ENCODE data around the gene ITGA2B. TPM values are rescaled to one million over a fixed set of nuclear protein-coding genes. Genes with fewer than 3 reads are reported as not detected.

ITGA2B gene
- total and polyA plus RNA-seq, 4 donors, result 0.22 to 23.8 (median 0.31) TPM

GRCh38 chr17:44323359-44324091 is 65.9 kb downstream of the ITGA2B start:
- WGBS, result 61% methylated on average over 27 of the region's 27 CpGs
- Histone ChIP-seq H3K9me3 (ENCODE audit: control insufficient read depth in 4 of 4, low read length in 3 of 4) (no peaks in the 10 kb centered on the region), H3K36me3 (ENCODE audit: control insufficient read depth in 4 of 4, insufficient read depth in 3 of 4, low read depth in 1 of 4, low read length in 3 of 4) (peaks cover 2 to 28% (median 10%) of the 10 kb centered on the region in 4 donors), H3K4me1 (ENCODE audit: control insufficient read depth in 4 of 4, insufficient read depth in 4 of 4, low read length in 3 of 4) (peaks cover 5 to 27% (median 12%) of the 10 kb centered on the region in 4 donors), H3K4me3 (ENCODE audit: low read depth in 1 of 3, low read length in 3 of 3) (peak overlapping the region; percentile 76 to 92 (median 87)), H3K27me3 (ENCODE audit: control insufficient read depth in 4 of 4, insufficient read depth in 4 of 4, low read length in 3 of 4) (no peaks in the 10 kb centered on the region), H3K27ac (ENCODE audit: low read depth in 1 of 2, low read length in 2 of 2) (no peak overlapping the region), H3K9ac (ENCODE audit: low read depth in 1 of 2, low read length in 2 of 2) (peak overlapping the region in 1 of 2 donors; percentile 43)
- no peak for TF ChIP-seq TAF1 (conservative IDR thresholded peaks at IDR 0.05)
- peak; percentile 35 for DNase-seq (ENCODE audit: low spot score)

- TF ChIP-seq YY1 (IDR thresholded peaks at IDR 0.05), result no peak
- no peak for TF ChIP-seq HNF4A (conservative IDR thresholded peaks at IDR 0.05)
- TF ChIP-seq REST (IDR thresholded peaks at IDR 0.05), result no peak
- TF ChIP-seq TAF1 (conservative IDR thresholded peaks at IDR 0.05), result no peak
- TF ChIP-seq CTCF (IDR thresholded peaks at IDR 0.05; ENCODE audit: low read depth, low read length, missing input control), result no peak
- TF ChIP-seq JUND (IDR thresholded peaks at IDR 0.05), result no peak
- Histone ChIP-seq H3K9me3 (ENCODE audit: control insufficient read depth in 4 of 4, low read length in 3 of 4) (no peaks in the 10 kb centered on the region), H3K4me3 (ENCODE audit: low read depth in 1 of 3, low read length in 3 of 3) (no peak overlapping the region), H3K36me3 (ENCODE audit: control insufficient read depth in 4 of 4, insufficient read depth in 3 of 4, low read depth in 1 of 4, low read length in 3 of 4) (peaks cover 2 to 28% (median 10%) of the 10 kb centered on the region in 4 donors), H3K27me3 (ENCODE audit: control insufficient read depth in 4 of 4, insufficient read depth in 4 of 4, low read length in 3 of 4) (no peaks in the 10 kb centered on the region), H3K4me1 (ENCODE audit: control insufficient read depth in 4 of 4, insufficient read depth in 4 of 4, low read length in 3 of 4) (peaks cover 5 to 27% (median 12%) of the 10 kb centered on the region in 4 donors), H3K27ac (ENCODE audit: low read depth in 1 of 2, low read length in 2 of 2) (no peak overlapping the region), H3K9ac (ENCODE audit: low read depth in 1 of 2, low read length in 2 of 2) (no peak overlapping the region)
- WGBS, result 96% methylated on average over 11 of the region's 11 CpGs
- DNase-seq (ENCODE audit: low spot score), result no peak
Measured at GRCh38 chr17:44322236-44322895, 67.1 kb downstream of the ITGA2B start.

Small RNAs within 50 kb of the gene (small RNA-seq; reads per million reads assigned to genes)
- not detected for gene RN7SL258P

Other genes starting within 250 kb of the ITGA2B start
- 1 to 10 TPM in 1 of 2 donors, under 1 TPM in 1; 0.08 to 1.9 TPM for gene HROB, start 247.7 kb downstream of the ITGA2B start, total RNA-seq
- gene HROB, start 247.7 kb downstream of the ITGA2B start, polyA plus RNA-seq, result under 1 TPM; 0.29 to 0.32 TPM
- gene ASB16, start 218.9 kb downstream of the ITGA2B start, total RNA-seq, result under 1 TPM in 1 of 2 donors, not detected in 1; 0.37 TPM
- under 1 TPM; 0.02 to 0.08 TPM for gene ASB16, start 218.9 kb downstream of the ITGA2B start, polyA plus RNA-seq
- gene TMUB2, start 202.7 kb downstream of the ITGA2B start, total RNA-seq, result 10 to 100 TPM; 12.2 to 14.7 TPM
- 10 to 100 TPM; 13.3 to 18.8 TPM for gene TMUB2, start 202.7 kb downstream of the ITGA2B start, polyA plus RNA-seq
- 10 to 100 TPM; 13.8 to 20.9 TPM for gene ATXN7L3, start 189.8 kb downstream of the ITGA2B start, total RNA-seq
- 10 to 100 TPM in 1 of 2 donors, 1 to 10 TPM in 1; 5.1 to 15.7 TPM for gene ATXN7L3, start 189.8 kb downstream of the ITGA2B start, polyA plus RNA-seq
- 10 to 100 TPM; 27.2 to 39.6 TPM for gene UBTF, start 170.0 kb downstream of the ITGA2B start, total RNA-seq
- gene UBTF, start 170.0 kb downstream of the ITGA2B start, polyA plus RNA-seq, result 10 to 100 TPM; 12.5 to 20.6 TPM
- gene SLC4A1, start 121.5 kb downstream of the ITGA2B start, total RNA-seq, result 1,000 to 10,000 TPM in 1 of 2 donors, not detected in 1; 1,478 TPM
- under 1 TPM in 1 of 2 donors, not detected in 1; 0.14 TPM for gene SLC4A1, start 121.5 kb downstream of the ITGA2B start, polyA plus RNA-seq
- gene RUNDC3A, start 81.0 kb downstream of the ITGA2B start, total RNA-seq, result 10 to 100 TPM in 1 of 2 donors, not detected in 1; 17.0 TPM
- gene RUNDC3A, start 81.0 kb downstream of the ITGA2B start, polyA plus RNA-seq, result under 1 TPM; 0.05 to 0.06 TPM
- 100 to 1,000 TPM in 1 of 2 donors, 10 to 100 TPM in 1; 62.0 to 395 TPM for gene SLC25A39, start 64.8 kb downstream of the ITGA2B start, total RNA-seq
- gene SLC25A39, start 64.8 kb downstream of the ITGA2B start, polyA plus RNA-seq, result 10 to 100 TPM; 70.5 to 97.2 TPM
- gene GRN, start 44.3 kb downstream of the ITGA2B start, total RNA-seq, result 100 to 1,000 TPM in 1 of 2 donors, 10 to 100 TPM in 1; 90.9 to 166 TPM
- 100 to 1,000 TPM; 127 to 139 TPM for gene GRN, start 44.3 kb downstream of the ITGA2B start, polyA plus RNA-seq
- 1 to 10 TPM in 1 of 2 donors, under 1 TPM in 1; 0.08 to 1.1 TPM for gene FAM171A2, start 25.8 kb downstream of the ITGA2B start, total RNA-seq
- gene FAM171A2, start 25.8 kb downstream of the ITGA2B start, polyA plus RNA-seq, result under 1 TPM in 1 of 2 donors, not detected in 1; 0.18 TPM
- gene GPATCH8, start 113.8 kb upstream of the ITGA2B start, total RNA-seq, result 10 to 100 TPM in 1 of 2 donors, 1 to 10 TPM in 1; 8.4 to 21.8 TPM
- gene GPATCH8, start 113.8 kb upstream of the ITGA2B start, polyA plus RNA-seq, result 10 to 100 TPM in 1 of 2 donors, 1 to 10 TPM in 1; 4.2 to 11.4 TPM
- gene FZD2, start 167.8 kb upstream of the ITGA2B start, total RNA-seq, result under 1 TPM; 0.42 to 0.61 TPM
- under 1 TPM in 1 of 2 donors, not detected in 1; 0.37 TPM for gene FZD2, start 167.8 kb upstream of the ITGA2B start, polyA plus RNA-seq